ENCODE measurements around the gene PELI2. TPM values are rescaled to one million over a fixed set of nuclear protein-coding genes. Genes with fewer than 3 reads are reported as not detected.

Gene PELI2
- total RNA-seq, 1 donor from 2014 or later: 33.7 TPM

- DNase-seq (ENCODE audit: extremely low spot score, unreplicated experiment): peak; percentile 75
- no peak for TF ChIP-seq CTCF (conservative IDR thresholded peaks at IDR 0.05)
- Mint-ChIP-seq H3K27me3 (peaks cover 22% of the 10 kb centered on the region), H3K4me1 (ENCODE audit: unreplicated experiment) (peaks cover 51% of the 10 kb centered on the region), H3K27ac (peak overlapping the region; percentile 91), H3K36me3 (no peaks in the 10 kb centered on the region), H3K9me3 (no peaks in the 10 kb centered on the region), H3K4me3 (peak overlapping the region; percentile 87)
Observed at GRCh38 chr14:56119201-56119981, 1.2 kb downstream of the PELI2 start.

GRCh38 chr14:56120091-56120691 lies 2.0 kb downstream of the PELI2 start:
- Mint-ChIP-seq H3K4me3 (peak overlapping the region; percentile 87), H3K27ac (peak overlapping the region; percentile 91), H3K36me3 (no peaks in the 10 kb centered on the region), H3K9me3 (no peaks in the 10 kb centered on the region), H3K27me3 (peaks cover 22% of the 10 kb centered on the region), H3K4me1 (ENCODE audit: unreplicated experiment) (peaks cover 57% of the 10 kb centered on the region)
- DNase-seq (ENCODE audit: extremely low spot score, unreplicated experiment): no peak
- no peak for TF ChIP-seq CTCF (conservative IDR thresholded peaks at IDR 0.05)

- no peak for DNase-seq (ENCODE audit: extremely low spot score, unreplicated experiment)
- peaks cover 22% of the 10 kb centered on the region for H3K27me3 Mint-ChIP-seq
- no peak overlapping the region for H3K27ac Mint-ChIP-seq
- peaks cover 47% of the 10 kb centered on the region for H3K4me1 Mint-ChIP-seq (ENCODE audit: unreplicated experiment)
- H3K9me3 Mint-ChIP-seq: no peaks in the 10 kb centered on the region
- H3K4me3 Mint-ChIP-seq: peak overlapping the region; percentile 35
- TF ChIP-seq CTCF (conservative IDR thresholded peaks at IDR 0.05): no peak
- H3K36me3 Mint-ChIP-seq: no peaks in the 10 kb centered on the region
Observed at GRCh38 chr14:56121816-56122215, 3.6 kb downstream of the PELI2 start.

- Mint-ChIP-seq H3K4me3 (peak overlapping the region; percentile 27), H3K27ac (no peak overlapping the region), H3K36me3 (no peaks in the 10 kb centered on the region), H3K9me3 (no peaks in the 10 kb centered on the region), H3K4me1 (ENCODE audit: unreplicated experiment) (peaks cover 51% of the 10 kb centered on the region), H3K27me3 (peaks cover 22% of the 10 kb centered on the region)
- no peak for DNase-seq (ENCODE audit: extremely low spot score, unreplicated experiment)
- TF ChIP-seq CTCF (conservative IDR thresholded peaks at IDR 0.05): no peak
Observed at GRCh38 chr14:56122301-56122700, 4.1 kb downstream of the PELI2 start.

GRCh38 chr14:56124327-56124726 lies 6.1 kb downstream of the PELI2 start:
- no peak for TF ChIP-seq CTCF (conservative IDR thresholded peaks at IDR 0.05)
- H3K27me3 Mint-ChIP-seq: peaks cover 20% of the 10 kb centered on the region
- no peak overlapping the region for H3K27ac Mint-ChIP-seq
- no peaks in the 10 kb centered on the region for H3K9me3 Mint-ChIP-seq
- peak overlapping the region; percentile 40 for H3K4me3 Mint-ChIP-seq
- peaks cover 63% of the 10 kb centered on the region for H3K4me1 Mint-ChIP-seq (ENCODE audit: unreplicated experiment)
- DNase-seq (ENCODE audit: extremely low spot score, unreplicated experiment): no peak
- no peaks in the 10 kb centered on the region for H3K36me3 Mint-ChIP-seq

All from type B pancreatic cell (in vitro differentiated cells).